GM10266 (cell line): Measurements from ENCODE around the gene TSLP.

Experiments used
- DNase-seq: peaks from one replicate; pipeline ENCODE4 v3.0.0; 2012; ENCODE audit errors: extremely low spot score
- CTCF ChIP-seq: IDR thresholded peaks from 2 replicates; pipeline ENCODE4 v1.5.1; 2012; ENCODE audit warnings: mild to moderate bottlenecking, low read depth; ENCODE audit not compliant: control insufficient read depth, insufficient read depth; ENCODE audit errors: missing control alignments

The TSLP gene

GRCh38 chr5:111071413-111071812 lies at the start of gene TSLP:
TSS of gene TSLP (plus strand) at chr5:111071713. CDS start at chr5:111071891, 178 bp downstream.
- no peak for DNase-seq
- TF ChIP-seq CTCF, result no peak

GRCh38 chr5:111022301-111022700 lies 49.2 kb upstream of the TSLP start:
- DNase-seq, result no peak
- no peak for TF ChIP-seq CTCF

DNA sequence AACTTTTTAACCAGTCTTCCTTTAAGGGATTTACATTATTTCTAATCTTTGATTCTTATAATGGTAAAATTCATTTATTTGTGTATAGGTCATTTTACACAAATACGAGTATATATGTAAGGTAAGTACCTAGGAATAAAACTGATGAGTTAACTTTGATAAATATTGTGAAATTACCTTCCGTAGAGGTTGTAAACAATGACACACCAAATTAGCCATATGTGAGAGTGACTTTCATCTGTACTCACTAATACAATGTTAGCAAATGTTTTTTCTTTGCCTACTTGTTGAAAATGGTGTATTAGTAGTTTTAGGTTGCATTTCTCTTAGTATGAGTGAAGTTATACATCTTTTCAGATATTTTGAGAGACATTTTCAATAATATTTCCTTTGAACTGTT lies 42.6 kb upstream of the TSLP start:
- TF ChIP-seq CTCF, result no peak
- no peak for DNase-seq

- no peak for TF ChIP-seq CTCF
- no peak for DNase-seq
Observed at GRCh38 chr5:111043712-111044506, 27.6 kb upstream of the TSLP start.

- DNase-seq, result no peak
- TF ChIP-seq CTCF, result no peak
Observed at GRCh38 chr5:111058064-111058463, 13.4 kb upstream of the TSLP start.

- TF ChIP-seq CTCF, result no peak
- no peak for DNase-seq
Observed at GRCh38 chr5:111060169-111060568, 11.3 kb upstream of the TSLP start.

- no peak for TF ChIP-seq CTCF
- no peak for DNase-seq
Observed at GRCh38 chr5:111061618-111062017, 9.9 kb upstream of the TSLP start.
